ENCODE measurements around the gene EMC7. TPM values are rescaled to one million over a fixed set of nuclear protein-coding genes. Genes with fewer than 3 reads are reported as not detected.

The EMC7 gene
- total and polyA plus RNA-seq, 4 donors = 31.7 to 116 (median 81.5) TPM

GRCh38 chr15:34116620-34117019 lies 15.0 kb upstream of the EMC7 start:
- no peak for TF ChIP-seq CTCF (IDR thresholded peaks at IDR 0.05; ENCODE audit: control extremely low read depth, extremely low read depth)
- Histone ChIP-seq H3K9me3 (ENCODE audit: control insufficient read depth in 4 of 4, insufficient read depth in 3 of 4, low read length in 3 of 4) (no peaks in the 10 kb centered on the region), H3K27ac (ENCODE audit: low read depth in 1 of 2, low read length in 1 of 2) (no peak overlapping the region), H3K4me3 (no peak overlapping the region), H3K4me1 (ENCODE audit: control insufficient read depth in 5 of 5, insufficient read depth in 5 of 5, low read length in 5 of 5) (no peaks in the 10 kb centered on the region), H3K27me3 (ENCODE audit: control insufficient read depth in 3 of 3, insufficient read depth in 3 of 3, low read length in 2 of 3) (no peaks in the 10 kb centered on the region), H3K36me3 (ENCODE audit: control insufficient read depth in 4 of 4, insufficient read depth in 4 of 4, low read length in 4 of 4) (no peaks in the 10 kb centered on the region), H3K9ac (ENCODE audit: insufficient read depth in 1 of 2, low read length in 2 of 2) (no peak overlapping the region)
- DNase-seq (no peak), ATAC-seq (ENCODE audit: insufficient read depth, low FRiP score) (no peak)
- 75 to 90% methylated on average over 2 of the region's 2 CpGs for whole genome bisulfite sequencing, 2 donors

- Histone ChIP-seq H3K27me3 (ENCODE audit: control insufficient read depth in 3 of 3, insufficient read depth in 3 of 3, low read length in 2 of 3) (no peaks in the 10 kb centered on the region), H3K9me3 (ENCODE audit: control insufficient read depth in 4 of 4, insufficient read depth in 3 of 4, low read length in 3 of 4) (no peaks in the 10 kb centered on the region), H3K4me1 (ENCODE audit: control insufficient read depth in 5 of 5, insufficient read depth in 5 of 5, low read length in 5 of 5) (no peaks in the 10 kb centered on the region), H3K27ac (ENCODE audit: low read depth in 1 of 2, low read length in 1 of 2) (no peak overlapping the region), H3K9ac (ENCODE audit: insufficient read depth in 1 of 2, low read length in 2 of 2) (no peak overlapping the region), H3K36me3 (ENCODE audit: control insufficient read depth in 4 of 4, insufficient read depth in 4 of 4, low read length in 4 of 4) (no peaks in the 10 kb centered on the region), H3K4me3 (no peak overlapping the region)
- 90 to 100% methylated on average over 3 of the region's 3 CpGs for WGBS, 2 donors
- DNase-seq (no peak), ATAC-seq (ENCODE audit: insufficient read depth, low FRiP score) (no peak)
- TF ChIP-seq CTCF (IDR thresholded peaks at IDR 0.05; ENCODE audit: control extremely low read depth, extremely low read depth) = no peak
Measured at GRCh38 chr15:34114739-34115138, 13.1 kb upstream of the EMC7 start.

GRCh38 chr15:34114215-34114614 lies 12.6 kb upstream of the EMC7 start:
- ATAC-seq (ENCODE audit: insufficient read depth, low FRiP score) (no peak), DNase-seq (no peak)
- WGBS, 2 donors = 49 to 50% methylated on average over 2 of the region's 2 CpGs
- TF ChIP-seq CTCF (IDR thresholded peaks at IDR 0.05; ENCODE audit: control extremely low read depth, extremely low read depth) = no peak
- H3K9me3 ChIP-seq (ENCODE audit: control insufficient read depth in 4 of 4, insufficient read depth in 3 of 4, low read length in 3 of 4) = no peaks in the 10 kb centered on the region
- H3K27ac ChIP-seq (ENCODE audit: low read depth in 1 of 2, low read length in 1 of 2) = no peak overlapping the region
- H3K9ac ChIP-seq (ENCODE audit: insufficient read depth in 1 of 2, low read length in 2 of 2) = no peak overlapping the region
- H3K36me3 ChIP-seq (ENCODE audit: control insufficient read depth in 4 of 4, insufficient read depth in 4 of 4, low read length in 4 of 4) = no peaks in the 10 kb centered on the region
- H3K4me3 ChIP-seq = no peak overlapping the region
- H3K4me1 ChIP-seq (ENCODE audit: control insufficient read depth in 5 of 5, insufficient read depth in 5 of 5, low read length in 5 of 5) = no peaks in the 10 kb centered on the region
- H3K27me3 ChIP-seq (ENCODE audit: control insufficient read depth in 3 of 3, insufficient read depth in 3 of 3, low read length in 2 of 3) = no peaks in the 10 kb centered on the region

- Histone ChIP-seq H3K9ac (ENCODE audit: insufficient read depth in 1 of 2, low read length in 2 of 2) (no peak overlapping the region), H3K36me3 (ENCODE audit: control insufficient read depth in 4 of 4, insufficient read depth in 4 of 4, low read length in 4 of 4) (no peaks in the 10 kb centered on the region), H3K9me3 (ENCODE audit: control insufficient read depth in 4 of 4, insufficient read depth in 3 of 4, low read length in 3 of 4) (no peaks in the 10 kb centered on the region), H3K27me3 (ENCODE audit: control insufficient read depth in 3 of 3, insufficient read depth in 3 of 3, low read length in 2 of 3) (no peaks in the 10 kb centered on the region), H3K4me1 (ENCODE audit: control insufficient read depth in 5 of 5, insufficient read depth in 5 of 5, low read length in 5 of 5) (no peaks in the 10 kb centered on the region), H3K27ac (ENCODE audit: low read depth in 1 of 2, low read length in 1 of 2) (no peak overlapping the region), H3K4me3 (no peak overlapping the region)
- no peak for ATAC-seq (ENCODE audit: insufficient read depth, low FRiP score)
- no peak for TF ChIP-seq CTCF (IDR thresholded peaks at IDR 0.05; ENCODE audit: control extremely low read depth, extremely low read depth)
- WGBS, 2 donors = 72 to 86% methylated on average over 6 of the region's 6 CpGs
- no peak for DNase-seq
Measured at GRCh38 chr15:34111488-34111887, 9.8 kb upstream of the EMC7 start.
